HepG2 (cell line): Measurements from ENCODE around the gene OLAH. TPM values are rescaled to one million over a fixed set of nuclear protein-coding genes. Genes with fewer than 3 reads are reported as not detected.
A peak's percentile ranks its signal among the peaks of the same experiment; 100 is the strongest.

Source experiments
- ATF3 ChIP-seq: sonication (generic); formaldehyde crosslinking; IDR thresholded peaks from 2 replicates; pipeline ENCODE4 v1.4.0; 2020; ENCODE audit warnings: missing genetic modification reagents
- CEBPG ChIP-seq: IDR thresholded peaks from 2 replicates; pipeline ENCODE4 v1.6.1; 2016
- CERS6 ChIP-seq: sonication (generic); formaldehyde crosslinking; IDR thresholded peaks from 2 replicates; pipeline ENCODE4 v1.5.0; 2020; ENCODE audit warnings: missing genetic modification reagents
- FOXK2 ChIP-seq: fragments of 450-650 bp; IDR thresholded peaks from 2 replicates; pipeline ENCODE4 v1.6.1; 2016
- FOXM1 ChIP-seq: sonication (generic); formaldehyde crosslinking; IDR thresholded peaks from 2 replicates; pipeline ENCODE4 v1.5.0; 2020; ENCODE audit warnings: missing genetic modification reagents
- HNRNPL ChIP-seq: fragments of 200-400 bp; formaldehyde crosslinking; IDR thresholded peaks from 2 replicates; pipeline ENCODE4 v1.6.1; 2017; ENCODE audit warnings: mild to moderate bottlenecking, low read depth, low read length
- KMT2A ChIP-seq: sonication (generic); formaldehyde crosslinking; IDR thresholded peaks from 2 replicates; pipeline ENCODE4 v1.4.0; 2020; ENCODE audit warnings: missing genetic modification reagents
- MIER2 ChIP-seq: IDR thresholded peaks from 2 replicates; pipeline ENCODE4 v1.6.1; 2016; ENCODE audit warnings: missing biosample characterization, missing genetic modification reagents
- MTERF4 ChIP-seq: sonication (generic); formaldehyde crosslinking; IDR thresholded peaks from 2 replicates; pipeline ENCODE4 v1.8.0; 2023; ENCODE audit warnings: mild to moderate bottlenecking, missing genetic modification reagents
- PCBP1 ChIP-seq: fragments of 200-400 bp; formaldehyde crosslinking; IDR thresholded peaks from 2 replicates; pipeline ENCODE4 v1.6.1; 2017; ENCODE audit warnings: mild to moderate bottlenecking, low read depth, low read length, borderline replicate concordance
- PITX1 ChIP-seq: sonication (generic); formaldehyde crosslinking; IDR thresholded peaks from 2 replicates; pipeline ENCODE4 v1.5.1; 2020; ENCODE audit warnings: mild to moderate bottlenecking, missing genetic modification reagents
- PREB ChIP-seq: sonication (generic); formaldehyde crosslinking; IDR thresholded peaks from 2 replicates; pipeline ENCODE4 v1.4.0; 2020; ENCODE audit warnings: missing genetic modification reagents
- SIN3A ChIP-seq: IDR thresholded peaks from 2 replicates; pipeline ENCODE4 v1.6.1; 2011; ENCODE audit warnings: low read depth, mild to moderate bottlenecking, control low read depth, low read length, borderline replicate concordance
- ZBTB44 ChIP-seq: sonication (generic); formaldehyde crosslinking; IDR thresholded peaks from 2 replicates; pipeline ENCODE4 v1.4.0; 2020; ENCODE audit warnings: missing genetic modification reagents
- ZFP90 ChIP-seq: sonication (generic); formaldehyde crosslinking; IDR thresholded peaks from 2 replicates; pipeline ENCODE4 v1.8.0; 2022; ENCODE audit warnings: missing genetic modification reagents, mild to moderate bottlenecking, inconsistent platforms, borderline replicate concordance
- ZNF224 ChIP-seq: sonication (generic); formaldehyde crosslinking; IDR thresholded peaks from 2 replicates; pipeline ENCODE4 v1.5.0; 2020; ENCODE audit warnings: mild to moderate bottlenecking, missing genetic modification reagents
- ZNF280D ChIP-seq: sonication (generic); formaldehyde crosslinking; IDR thresholded peaks from 2 replicates; pipeline ENCODE4 v1.5.1; 2020; ENCODE audit warnings: mild to moderate bottlenecking, missing genetic modification reagents
- ZNF546 ChIP-seq: sonication (generic); formaldehyde crosslinking; conservative IDR thresholded peaks from 2 replicates; pipeline ENCODE4 v1.8.1; 2023; ENCODE audit warnings: mild to moderate bottlenecking, missing genetic modification reagents
- ZNF577 ChIP-seq: sonication (generic); formaldehyde crosslinking; IDR thresholded peaks from 2 replicates; pipeline ENCODE4 v1.4.0; 2020; ENCODE audit warnings: mild to moderate bottlenecking, low read depth, missing genetic modification reagents, borderline replicate concordance
- ZNF614 ChIP-seq: IDR thresholded peaks from 2 replicates; pipeline ENCODE4 v1.6.1; 2018; ENCODE audit warnings: missing biosample characterization, missing genetic modification reagents, inconsistent platforms, borderline replicate concordance
- ZNF777 ChIP-seq: sonication (generic); formaldehyde crosslinking; IDR thresholded peaks from 2 replicates; pipeline ENCODE4 v1.4.0; 2020; ENCODE audit warnings: missing genetic modification reagents
- ZNF790 ChIP-seq: sonication (generic); formaldehyde crosslinking; IDR thresholded peaks from 2 replicates; pipeline ENCODE4 v1.8.0; 2022; ENCODE audit warnings: missing genetic modification reagents, mild to moderate bottlenecking, borderline replicate concordance
- polyA plus RNA-seq, 8 experiments: library from polyadenylated mRNA; depleted of rRNA in 3 of 8; stranded (reverse) in 7 of 8; unstranded in 1 of 8; fragments of >200 nt; fragmentation: Illumina TruSeq in 4 of 8; extraction: Trizol in 4 of 8; gene quantifications; 2 replicates each; pipeline versions ENCODE4 v1.2.1 to v1.2.3, GENCODE V29; 2011 to 2016; ENCODE audit warnings: low read depth in 4 of 8, missing spikeins in 1 of 8, mixed read lengths in 1 of 8; ENCODE audit not compliant: insufficient read depth in 1 of 8
- total RNA-seq, 5 experiments: library from RNA; depleted of rRNA; stranded (reverse); fragments of >200 nt; fragmentation: Illumina TruSeq; extraction: Trizol; gene quantifications; 2 replicates each; pipeline ENCODE4 v1.2.3, GENCODE V29; 2016; ENCODE audit warnings: low read depth in 1 of 5

The OLAH gene
- total and polyA plus RNA-seq, 2 of the 13 experiments (the other 11 are each of a cell fraction or from before 2014, with no cell fraction given) = 0.13 TPM; not detected in 1

GRCh38 chr10:15097011-15097812 lies 53.5 kb downstream of the OLAH start, which contains the start of gene RPP38 (continued):
- TF ChIP-seq MTERF4 (peak; percentile 77), FOXM1 (no peak), ZNF224 (CRISPR knock-in tag) (peak; percentile 86), HNRNPL (no peak), ZNF280D (CRISPR knock-in tag) (no peak), ZNF777 (peak; percentile 62; the same call in 1 of the 2 replicates), SIN3A (peak; percentile 89; the same call in 1 of the 2 replicates), FOXK2 (no peak), ZFP90 (peak; percentile 65), CERS6 (CRISPR knock-in tag) (no peak; the same call in 1 of the 2 replicates), PITX1 (CRISPR knock-in tag) (no peak; the same call in 1 of the 2 replicates), ZNF790 (0 out of 2 replicates have a peak, but pooled peaks have one; percentile 80), PCBP1 (no peak), CEBPG (CRISPR knock-in tag) (0 out of 2 replicates have a peak, but pooled peaks have one; percentile 28), ZNF614 (CRISPR knock-in tag) (no peak), MIER2 (CRISPR knock-in tag) (no peak), ZBTB44 (CRISPR knock-in tag) (no peak), KMT2A (CRISPR knock-in tag) (peak; percentile 89), ZNF546 (CRISPR knock-in tag) (peak; percentile 82; the same call in 1 of the 2 replicates), PREB (CRISPR knock-in tag) (no peak), ATF3 (CRISPR knock-in tag) (no peak), ZNF577 (CRISPR knock-in tag) (no peak)
